ENCODE results near the gene SLC15A3.
"Not testable (repeated sequence)": the region's sequence is repeated elsewhere in the genome, so short reads cannot be mapped to it uniquely, and the experiment has no call there.

The SLC15A3 gene

GRCh38 chr11:60974726-60975125, 22.8 kb upstream of the SLC15A3 start:
- DNase-seq (ENCODE audit: low read depth), result no peak

- not testable (repeated sequence) for DNase-seq (ENCODE audit: low read depth)
These were observed 22.3 kb upstream of the SLC15A3 start for GRCh38 chr11:60974316-60974715.

GRCh38 chr11:60973699-60974098, 21.7 kb upstream of the SLC15A3 start:
- DNase-seq (ENCODE audit: low read depth), result no peak

GRCh38 chr11:60972182-60973030, 20.4 kb upstream of the SLC15A3 start:
- no peak for DNase-seq (ENCODE audit: low read depth)

GRCh38 chr11:60971520-60971919, 19.5 kb upstream of the SLC15A3 start, which contains the start of gene CD6:
Gene CD6 (plus strand): TSS chr11:60971680. CDS start chr11:60971866, 186 bp downstream.
- peak; percentile 57 for DNase-seq (ENCODE audit: low read depth)

- no peak for DNase-seq (ENCODE audit: low read depth)
These were observed 18.9 kb upstream of the SLC15A3 start for GRCh38 chr11:60970890-60971289.

- peak; percentile 68 for DNase-seq (ENCODE audit: low read depth)
These were observed 18.4 kb upstream of the SLC15A3 start for GRCh38 chr11:60970369-60970774.

- no peak for DNase-seq (ENCODE audit: low read depth)
These were observed 16.2 kb upstream of the SLC15A3 start for GRCh38 chr11:60968223-60968622.

GRCh38 chr11:60966890-60967289, 14.9 kb upstream of the SLC15A3 start:
- no peak for DNase-seq (ENCODE audit: low read depth)

GRCh38 chr11:60964801-60965200, 12.8 kb upstream of the SLC15A3 start:
- DNase-seq (ENCODE audit: low read depth), result no peak

- DNase-seq (ENCODE audit: low read depth), result no peak
These were observed 8.4 kb upstream of the SLC15A3 start for GRCh38 chr11:60960405-60960804.

- DNase-seq (ENCODE audit: low read depth), result no peak
These were observed 7.5 kb upstream of the SLC15A3 start for GRCh38 chr11:60959431-60959830.

GRCh38 chr11:60957188-60957587, 5.2 kb upstream of the SLC15A3 start:
- no peak for DNase-seq (ENCODE audit: low read depth)

- no peak for DNase-seq (ENCODE audit: low read depth)
These were observed 3.6 kb upstream of the SLC15A3 start for GRCh38 chr11:60955571-60955970.

- no peak for DNase-seq (ENCODE audit: low read depth)
These were observed 2.4 kb upstream of the SLC15A3 start for GRCh38 chr11:60954421-60954820.

- no peak for DNase-seq (ENCODE audit: low read depth)
These were observed 1.8 kb upstream of the SLC15A3 start for GRCh38 chr11:60953781-60954180.

- DNase-seq (ENCODE audit: low read depth), result no peak
These were observed 780 bp upstream of the SLC15A3 start for GRCh38 chr11:60952742-60953170.

- DNase-seq (ENCODE audit: low read depth), result no peak
These were observed 421 bp downstream of the SLC15A3 start for GRCh38 chr11:60951606-60951903.

GRCh38 chr11:60950933-60951605, 907 bp downstream of the SLC15A3 start:
- DNase-seq (ENCODE audit: low read depth), result no peak

- DNase-seq (ENCODE audit: low read depth), result no peak
These were observed 2.0 kb downstream of the SLC15A3 start for GRCh38 chr11:60950024-60950423.

GRCh38 chr11:60948250-60948649, 3.7 kb downstream of the SLC15A3 start:
- DNase-seq (ENCODE audit: low read depth), result no peak

- no peak for DNase-seq (ENCODE audit: low read depth)
These were observed 4.3 kb downstream of the SLC15A3 start for GRCh38 chr11:60947700-60948099.

- no peak for DNase-seq (ENCODE audit: low read depth)
These were observed 5.2 kb downstream of the SLC15A3 start for GRCh38 chr11:60946601-60947264.

Data from activated gamma-delta T cell treated with anti-CD3 and anti-CD28 coated beads, Interleukin-2, amount 50 U/mL, for 16 hours (primary cell).